BJ (cell line): ENCODE data around the gene TRPV4. TPM values are rescaled to one million over a fixed set of nuclear protein-coding genes. Genes with fewer than 3 reads are reported as not detected.
"Not testable (repeated sequence)": the region's sequence is repeated elsewhere in the genome, so short reads cannot be mapped to it uniquely, and the experiment has no call there.

Source experiments
- CTCF ChIA-PET: fragments of 350-600 bp; formaldehyde crosslinking; extraction: SDS; loops from one replicate; lab custom pipeline; 2021; ENCODE audit warnings: antibody characterized with exemption, inconsistent platforms; lab: Yijun Ruan, JAX
- POLR2A ChIA-PET: fragments of 300-600 bp; sonication (Branson Sonifier 250); formaldehyde crosslinking; extraction: SDS; loops from one replicate; lab custom pipeline; 2021; ENCODE audit warnings: antibody characterized with exemption; lab: Charles Lee
- DNase-seq: peaks from one replicate; pipeline ENCODE4 v3.0.0-alpha.2; 2011; ENCODE audit warnings: low read depth
- H3K27me3 ChIP-seq: 2 replicates; pipeline ENCODE4 v1.6.0; 2011; ENCODE audit warnings: low read length; ENCODE audit not compliant: control insufficient read depth, insufficient read depth
- H3K36me3 ChIP-seq: 2 replicates; pipeline ENCODE4 v1.5.1; 2011; ENCODE audit warnings: low read length; ENCODE audit not compliant: control insufficient read depth, insufficient read depth
- H3K4me3 ChIP-seq: 2 replicates; pipeline ENCODE4 v1.5.1; 2011; ENCODE audit warnings: low read depth, mild to moderate bottlenecking, control low read depth, low read length
- polyA plus RNA-seq: library from polyadenylated mRNA; depleted of rRNA; stranded (reverse); fragments of >200 nt; gene quantifications from 2 replicates; pipeline ENCODE4 v1.2.3, GENCODE V29; 2011
- TF ChIP-seq, protein P1 (sequence below): IDR thresholded peaks from 2 replicates; pipeline ENCODE4 v1.5.1; 2011; ENCODE audit warnings: low read depth, mild to moderate bottlenecking, control low read depth, inconsistent platforms, low read length, moderate library complexity; ENCODE audit not compliant: insufficient read depth

The TRPV4 gene
- polyA plus RNA-seq, 1 experiment = 13.4 TPM

- Histone ChIP-seq H3K4me3 (no peak overlapping the region), H3K27me3 (no peaks in the 10 kb centered on the region), H3K36me3 (peaks cover 9% of the 10 kb centered on the region)
- DNase-seq = no peak
- POLR2A ChIA-PET = no interaction called here
- TF ChIP-seq, protein P1, sequence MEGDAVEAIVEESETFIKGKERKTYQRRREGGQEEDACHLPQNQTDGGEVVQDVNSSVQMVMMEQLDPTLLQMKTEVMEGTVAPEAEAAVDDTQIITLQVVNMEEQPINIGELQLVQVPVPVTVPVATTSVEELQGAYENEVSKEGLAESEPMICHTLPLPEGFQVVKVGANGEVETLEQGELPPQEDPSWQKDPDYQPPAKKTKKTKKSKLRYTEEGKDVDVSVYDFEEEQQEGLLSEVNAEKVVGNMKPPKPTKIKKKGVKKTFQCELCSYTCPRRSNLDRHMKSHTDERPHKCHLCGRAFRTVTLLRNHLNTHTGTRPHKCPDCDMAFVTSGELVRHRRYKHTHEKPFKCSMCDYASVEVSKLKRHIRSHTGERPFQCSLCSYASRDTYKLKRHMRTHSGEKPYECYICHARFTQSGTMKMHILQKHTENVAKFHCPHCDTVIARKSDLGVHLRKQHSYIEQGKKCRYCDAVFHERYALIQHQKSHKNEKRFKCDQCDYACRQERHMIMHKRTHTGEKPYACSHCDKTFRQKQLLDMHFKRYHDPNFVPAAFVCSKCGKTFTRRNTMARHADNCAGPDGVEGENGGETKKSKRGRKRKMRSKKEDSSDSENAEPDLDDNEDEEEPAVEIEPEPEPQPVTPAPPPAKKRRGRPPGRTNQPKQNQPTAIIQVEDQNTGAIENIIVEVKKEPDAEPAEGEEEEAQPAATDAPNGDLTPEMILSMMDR = no peak
- CTCF ChIA-PET = interaction anchor here (1.0 to 3.6 kb wide), 3 partner anchors 8 to 57 kb away, joined by 3 to 22 read pairs (median 4); no protein-coding TSS in a partner anchor
These were observed 27.8 kb upstream of the TRPV4 start for GRCh38 chr12:109860977-109861376.

GRCh38 chr12:109858764-109859163 is 25.6 kb upstream of the TRPV4 start:
- DNase-seq = no peak
- TF ChIP-seq, protein P1 = no peak
- peaks cover 20% of the 10 kb centered on the region for H3K36me3 ChIP-seq
- CTCF ChIA-PET = interaction anchor here (0.9 to 3.6 kb wide), 5 partner anchors 13 to 53 kb away, joined by 3 to 22 read pairs (median 4); no protein-coding TSS in a partner anchor
- H3K27me3 ChIP-seq = no peaks in the 10 kb centered on the region
- POLR2A ChIA-PET = no interaction called here
- no peak overlapping the region for H3K4me3 ChIP-seq

DNA sequence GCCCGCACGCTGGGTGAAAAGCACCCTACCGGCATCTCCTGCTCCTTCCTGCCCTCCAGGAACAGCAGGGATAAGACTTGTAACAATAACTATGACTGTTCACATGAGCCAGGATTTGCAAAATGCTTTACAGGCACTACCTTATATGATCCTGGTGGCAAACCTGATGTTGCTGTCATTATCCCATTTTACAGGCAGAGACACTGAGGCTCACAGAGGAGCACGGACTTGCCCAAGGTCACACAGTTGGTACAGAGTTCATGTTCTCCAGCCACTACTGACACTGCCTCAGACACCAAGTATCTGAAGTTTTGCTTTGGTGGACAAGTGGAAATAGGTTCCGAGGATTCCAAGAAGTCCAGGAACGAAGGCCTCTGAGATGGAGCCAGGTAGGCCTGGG is 24.5 kb upstream of the TRPV4 start:
- H3K27me3 ChIP-seq = no peaks in the 10 kb centered on the region
- no peak for DNase-seq
- no peak overlapping the region for H3K4me3 ChIP-seq
- POLR2A ChIA-PET = no interaction called here
- TF ChIP-seq, protein P1 = no peak
- CTCF ChIA-PET = interaction anchor here (0.7 to 0.9 kb wide), 3 partner anchors 12 to 52 kb away, joined by 3 read pairs; partner anchors contain the start of gene GLTP
- H3K36me3 ChIP-seq = peaks cover 21% of the 10 kb centered on the region

DNA sequence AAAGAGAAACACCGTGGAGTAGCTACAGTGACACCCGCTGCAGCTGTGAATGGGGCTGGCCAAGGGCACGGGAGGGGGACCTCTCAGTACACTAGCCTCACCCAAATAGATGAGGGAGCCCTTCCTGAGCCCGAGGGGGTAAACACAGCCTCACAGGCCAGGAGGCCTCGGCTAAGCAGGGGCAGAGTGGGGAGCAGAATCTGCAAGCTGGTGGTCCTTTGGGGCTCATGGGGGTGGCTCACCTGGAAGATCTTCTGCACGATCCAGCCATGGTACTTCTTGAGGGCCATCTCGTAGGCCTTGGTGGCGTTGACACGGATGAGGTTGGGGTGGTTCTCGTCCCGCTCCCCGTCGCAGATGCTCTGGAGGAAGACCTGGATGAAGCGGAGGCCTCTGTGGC is 22.2 kb upstream of the TRPV4 start:
- no peak for DNase-seq
- CTCF ChIA-PET = interaction anchor here (0.6 to 3.7 kb wide), 4 partner anchors 10 to 72 kb away, joined by 3 to 33 read pairs (median 22); no protein-coding TSS in a partner anchor
- TF ChIP-seq, protein P1 = no peak
- H3K4me3 ChIP-seq = no peak overlapping the region
- no peaks in the 10 kb centered on the region for H3K27me3 ChIP-seq
- peaks cover 18% of the 10 kb centered on the region for H3K36me3 ChIP-seq
- POLR2A ChIA-PET = no interaction called here

- peaks cover 13% of the 10 kb centered on the region for H3K36me3 ChIP-seq
- H3K4me3 ChIP-seq, POLR2A ChIA-PET, DNase-seq, H3K27me3 ChIP-seq: not testable (repeated sequence)
- CTCF ChIA-PET = interaction anchor here (3.8 to 10.4 kb wide), 2 partner anchors 45 to 46 kb away, joined by 19 to 174 read pairs; no protein-coding TSS in a partner anchor
These were observed 17.3 kb upstream of the TRPV4 start for GRCh38 chr12:109850518-109850917.
